Measurements from ENCODE around the gene FADS3. TPM values are rescaled to one million over a fixed set of nuclear protein-coding genes. Genes with fewer than 3 reads are reported as not detected.

The FADS3 gene
- total RNA-seq, 1 experiment from 2014 or later, result 67.9 TPM

GRCh38 chr11:61918938-61919704 lies 27.8 kb upstream of the FADS3 start:
- ChIA-PET POLR2A (ENCODE audit: unreplicated experiment) (no interaction called here), CTCF (no interaction called here)
- H3K9me2 ChIP-seq (replicated peaks; ENCODE audit: low read length), result no peaks in the 10 kb centered on the region
- DNase-seq (no peak), ATAC-seq (no peak)
- no peaks in the 10 kb centered on the region for H3K4me1 ChIP-seq (ENCODE audit: insufficient read depth, low read length)
- no peak overlapping the region for H3K27ac ChIP-seq (ENCODE audit: low read length)
- no peaks in the 10 kb centered on the region for H3F3A ChIP-seq (ENCODE audit: low read length, unreplicated experiment)
- H3K36me3 ChIP-seq (ENCODE audit: low read depth, low read length), result no peaks in the 10 kb centered on the region
- H2AFZ ChIP-seq (ENCODE audit: low read length), result no peak overlapping the region
- H3K9me3 ChIP-seq (ENCODE audit: low read length), result no peaks in the 10 kb centered on the region
- peaks cover 9% of the 10 kb centered on the region; the same call in 1 of the 2 replicates for H3K27me3 ChIP-seq (ENCODE audit: low read length)
- no TSS peak for BruUV-seq (replicated peaks)
- H3K9ac ChIP-seq (ENCODE audit: low read length), result no peak overlapping the region
- TF ChIP-seq CTCF (conservative IDR thresholded peaks at IDR 0.05; ENCODE audit: low read depth, low read length), result no peak
- no peak for TF ChIP-seq EZH2phosphoT487 (IDR thresholded peaks at IDR 0.05; ENCODE audit: borderline replicate concordance, low read length)
- TF ChIP-seq EZH2 (IDR thresholded peaks at IDR 0.05; ENCODE audit: low read length, unreplicated experiment), result no peak
- H4K20me1 ChIP-seq (ENCODE audit: low read length), result no peaks in the 10 kb centered on the region
- intact Hi-C loops (cut with micrococcal nuclease), result no loop called here
- no peak overlapping the region for H3K4me3 ChIP-seq (ENCODE audit: low read length)
- H3K79me2 ChIP-seq (ENCODE audit: low read length), result no peaks in the 10 kb centered on the region
- no peak overlapping the region for H3K4me2 ChIP-seq (ENCODE audit: low read length)

DNA sequence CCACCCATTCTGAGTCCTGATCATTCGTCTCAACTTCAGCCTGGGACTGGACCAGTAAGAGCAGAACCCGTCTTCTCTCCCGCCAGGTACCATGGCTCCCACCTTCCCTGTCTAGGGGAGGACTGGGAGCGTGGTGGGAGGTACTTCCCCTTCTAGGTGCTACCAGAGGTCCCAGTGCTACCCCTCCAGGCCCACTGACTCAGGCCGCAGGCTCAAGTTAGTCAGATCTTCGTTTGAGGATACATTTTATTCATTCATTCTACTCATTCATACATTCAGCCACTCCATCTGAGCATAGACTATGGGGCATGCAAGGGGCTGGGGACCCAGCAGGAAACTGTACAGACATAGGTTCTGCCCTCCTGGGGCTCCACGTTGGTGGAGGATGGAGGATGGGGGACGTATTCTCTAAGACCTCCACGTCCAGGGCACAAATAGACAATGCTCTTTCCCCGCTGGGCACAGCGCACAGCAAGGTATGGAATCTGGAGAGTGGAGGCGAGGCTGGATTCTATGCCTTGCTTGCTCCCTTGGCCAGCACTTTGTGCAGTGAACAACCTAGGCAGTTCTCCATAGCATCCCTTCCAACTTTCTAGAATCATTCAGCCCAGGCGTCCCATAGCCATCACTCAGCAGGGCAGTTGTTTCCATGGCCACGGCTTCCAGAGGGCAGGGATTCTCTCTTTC lies 27.0 kb upstream of the FADS3 start:
- Histone ChIP-seq H3K36me3 (ENCODE audit: low read depth, low read length) (no peaks in the 10 kb centered on the region), H3K9ac (ENCODE audit: low read length) (no peak overlapping the region), H4K20me1 (ENCODE audit: low read length) (no peaks in the 10 kb centered on the region), H3K27ac (ENCODE audit: low read length) (no peak overlapping the region), H3F3A (ENCODE audit: low read length, unreplicated experiment) (no peaks in the 10 kb centered on the region), H3K4me1 (ENCODE audit: insufficient read depth, low read length) (no peaks in the 10 kb centered on the region), H3K27me3 (ENCODE audit: low read length) (peaks cover 9% of the 10 kb centered on the region; the same call in 1 of the 2 replicates), H3K9me3 (ENCODE audit: low read length) (no peaks in the 10 kb centered on the region), H3K9me2 (replicated peaks; ENCODE audit: low read length) (no peaks in the 10 kb centered on the region), H3K79me2 (ENCODE audit: low read length) (no peaks in the 10 kb centered on the region), H3K4me3 (ENCODE audit: low read length) (no peak overlapping the region), H3K4me2 (ENCODE audit: low read length) (peak overlapping the region; percentile 96; the same call in 1 of the 2 replicates), H2AFZ (ENCODE audit: low read length) (no peak overlapping the region)
- intact Hi-C loops (cut with micrococcal nuclease), result no loop called here
- ATAC-seq (no peak), DNase-seq (no peak)
- ChIA-PET CTCF (no interaction called here), POLR2A (ENCODE audit: unreplicated experiment) (no interaction called here)
- TF ChIP-seq EZH2phosphoT487 (IDR thresholded peaks at IDR 0.05; ENCODE audit: borderline replicate concordance, low read length), result no peak
- TF ChIP-seq CTCF (conservative IDR thresholded peaks at IDR 0.05; ENCODE audit: low read depth, low read length), result no peak
- TF ChIP-seq EZH2 (IDR thresholded peaks at IDR 0.05; ENCODE audit: low read length, unreplicated experiment), result no peak
- BruUV-seq (replicated peaks), result no TSS peak
